Natural killer cell (primary cell): ENCODE results near the gene PLEKHA6. TPM values are rescaled to one million over a fixed set of nuclear protein-coding genes. Genes with fewer than 3 reads are reported as not detected.

Source experiments
- ATAC-seq, 3 donors: fragments of 150-1000 bp in 2 of 3; fragments of 200-7000 bp in 1 of 3; cut with Tn5 transposase; 1 replicate in 1 of 3; 2 replicates in 2 of 3; pipeline ENCODE4 v1.10.0; 2021; ENCODE audit warnings: mild to moderate bottlenecking in 2 of 3, moderate library complexity in 2 of 3
- DNase-seq, 2 donors: peaks; one replicate each; pipeline versions ENCODE4 v3.0.0 to v3.0.0-alpha.2; 2013 to 2021; ENCODE audit warnings: mixed read lengths in 1 of 2
- H3K27ac ChIP-seq: one replicate; pipeline ENCODE4 v1.5.1; 2013; ENCODE audit warnings: mild to moderate bottlenecking, low read length
- H3K27me3 ChIP-seq: one replicate; pipeline ENCODE4 v1.6.1; 2013; ENCODE audit warnings: low read length; ENCODE audit not compliant: control insufficient read depth, insufficient read depth
- H3K36me3 ChIP-seq: one replicate; pipeline ENCODE4 v1.6.1; 2013; ENCODE audit warnings: low read length; ENCODE audit not compliant: control insufficient read depth, insufficient read depth
- H3K4me1 ChIP-seq: one replicate; pipeline ENCODE4 v1.6.1; 2013; ENCODE audit warnings: low read length; ENCODE audit not compliant: control insufficient read depth, insufficient read depth
- H3K4me3 ChIP-seq: one replicate; pipeline ENCODE4 v1.5.1; 2013; ENCODE audit warnings: low read length
- H3K9me3 ChIP-seq: one replicate; pipeline ENCODE4 v1.6.1; 2013; ENCODE audit warnings: low read length; ENCODE audit not compliant: control insufficient read depth, insufficient read depth
- H3K27ac Mint-ChIP-seq, 2 donors: one replicate each; pipeline ENCODE4 v1.8.0; 2022; ENCODE audit warnings: mild to moderate bottlenecking in 2 of 2, mixed read lengths in 2 of 2, moderate library complexity in 1 of 2
- H3K27me3 Mint-ChIP-seq, 2 donors: one replicate each; pipeline ENCODE4 v1.8.0; 2022; ENCODE audit warnings: low read depth in 2 of 2, mixed read lengths in 2 of 2
- H3K36me3 Mint-ChIP-seq: one replicate; pipeline ENCODE4 v1.8.0; 2022; ENCODE audit warnings: mixed read lengths
- H3K4me1 Mint-ChIP-seq, 2 donors: one replicate each; pipeline ENCODE4 v1.8.0; 2022; ENCODE audit warnings: mixed read lengths in 2 of 2
- H3K4me3 Mint-ChIP-seq: one replicate; pipeline ENCODE4 v1.8.0; 2022; ENCODE audit warnings: mild to moderate bottlenecking, moderate library complexity, mixed read lengths
- H3K9me3 Mint-ChIP-seq, 2 donors: one replicate each; pipeline ENCODE4 v1.8.0; 2022; ENCODE audit warnings: mixed read lengths in 2 of 2
- WGBS: methylation state at CpG from one replicate; pipeline ENCODE4 v1.1.7; 2013; ENCODE audit warnings: missing lambda C conversion rate; ENCODE audit not compliant: insufficient coverage; 5-methylcytosine and 5-hydroxymethylcytosine counted together
- intact Hi-C: fragments of 100-400 bp; cut with micrococcal nuclease; formaldehyde crosslinking; loops from one replicate; pipeline ENCODE4 v1.14.2; 2022
- total RNA-seq, 4 donors: library from RNA; stranded (reverse); fragments of 120-200 nt in 1 of 4; gene quantifications; one replicate each; pipeline versions ENCODE4 v1.2.3 to v1.2.4, GENCODE V29; 2013 to 2022
- TF ChIP-seq, protein P1 (sequence below): fragments of 200-600 bp; IDR thresholded peaks from one replicate; pipeline ENCODE4 v1.8.0; 2022; ENCODE audit warnings: antibody characterized with exemption

The PLEKHA6 gene
- total RNA-seq, 3 donors from 2014 or later (not counting 1 experiment from before 2014, with no cell fraction given), result 0.10 to 0.43 (median 0.16) TPM

DNA sequence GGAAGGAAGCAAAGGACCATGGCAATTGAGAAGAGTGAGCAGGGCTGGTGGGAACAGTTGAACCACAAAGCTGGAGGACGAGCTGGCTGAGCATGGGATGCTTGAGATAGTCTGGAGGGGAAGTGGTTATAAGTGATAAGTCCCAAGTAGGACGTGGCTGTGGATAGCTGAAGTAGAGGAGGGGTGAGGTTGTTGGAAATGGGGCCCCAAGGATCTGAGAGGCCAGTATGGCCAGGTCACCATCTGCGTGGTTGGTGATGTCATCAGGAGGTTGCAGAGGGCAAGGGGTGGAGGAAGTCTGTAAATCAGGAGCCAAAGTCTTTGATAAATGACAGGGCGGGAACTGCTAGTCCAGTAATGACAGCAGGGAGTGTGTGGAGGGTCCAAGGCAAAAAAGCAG lies 182.6 kb downstream of the PLEKHA6 start:
- WGBS, result 29% methylated on average over 4 of the region's 4 CpGs
- TF ChIP-seq, protein P1, sequence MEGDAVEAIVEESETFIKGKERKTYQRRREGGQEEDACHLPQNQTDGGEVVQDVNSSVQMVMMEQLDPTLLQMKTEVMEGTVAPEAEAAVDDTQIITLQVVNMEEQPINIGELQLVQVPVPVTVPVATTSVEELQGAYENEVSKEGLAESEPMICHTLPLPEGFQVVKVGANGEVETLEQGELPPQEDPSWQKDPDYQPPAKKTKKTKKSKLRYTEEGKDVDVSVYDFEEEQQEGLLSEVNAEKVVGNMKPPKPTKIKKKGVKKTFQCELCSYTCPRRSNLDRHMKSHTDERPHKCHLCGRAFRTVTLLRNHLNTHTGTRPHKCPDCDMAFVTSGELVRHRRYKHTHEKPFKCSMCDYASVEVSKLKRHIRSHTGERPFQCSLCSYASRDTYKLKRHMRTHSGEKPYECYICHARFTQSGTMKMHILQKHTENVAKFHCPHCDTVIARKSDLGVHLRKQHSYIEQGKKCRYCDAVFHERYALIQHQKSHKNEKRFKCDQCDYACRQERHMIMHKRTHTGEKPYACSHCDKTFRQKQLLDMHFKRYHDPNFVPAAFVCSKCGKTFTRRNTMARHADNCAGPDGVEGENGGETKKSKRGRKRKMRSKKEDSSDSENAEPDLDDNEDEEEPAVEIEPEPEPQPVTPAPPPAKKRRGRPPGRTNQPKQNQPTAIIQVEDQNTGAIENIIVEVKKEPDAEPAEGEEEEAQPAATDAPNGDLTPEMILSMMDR, result no peak
- DNase-seq, result no peak
- Mint-ChIP-seq H3K4me1 (no peaks in the 10 kb centered on the region), H3K9me3 (no peaks in the 10 kb centered on the region), H3K27ac (no peak overlapping the region), H3K4me3 (no peak overlapping the region), H3K36me3 (no peaks in the 10 kb centered on the region), H3K27me3 (peaks cover 0 to 5% of the 10 kb centered on the region in 2 donors)
- Histone ChIP-seq H3K27ac (no peak overlapping the region), H3K36me3 (no peaks in the 10 kb centered on the region), H3K4me1 (no peaks in the 10 kb centered on the region), H3K9me3 (peaks cover 10% of the 10 kb centered on the region), H3K4me3 (no peak overlapping the region), H3K27me3 (no peaks in the 10 kb centered on the region)
- intact Hi-C loops, result no loop called here
- no peak for ATAC-seq

DNA sequence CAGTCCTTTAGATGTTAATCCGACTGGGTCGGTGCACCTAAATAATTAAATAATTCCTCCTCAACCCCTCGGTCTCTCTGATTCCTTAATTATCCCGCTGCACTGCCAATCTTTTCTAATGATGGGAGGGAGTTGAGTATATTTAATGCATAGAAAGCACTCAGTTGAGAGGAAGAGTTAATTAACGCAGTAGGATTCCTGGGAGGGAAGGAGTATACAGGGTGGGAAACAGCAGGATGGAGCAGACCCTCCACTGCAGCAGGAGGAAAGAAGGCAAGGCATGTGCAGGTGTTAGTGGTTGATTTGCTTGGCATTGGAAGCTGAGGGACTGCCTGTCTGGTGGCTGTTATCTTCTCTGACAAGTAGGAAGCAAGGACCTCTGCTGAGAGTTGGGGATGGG lies 183.7 kb downstream of the PLEKHA6 start:
- TF ChIP-seq, protein P1, result no peak
- intact Hi-C loops, result no loop called here
- Mint-ChIP-seq H3K27ac (no peak overlapping the region), H3K4me3 (no peak overlapping the region), H3K4me1 (no peaks in the 10 kb centered on the region), H3K36me3 (peaks cover 7% of the 10 kb centered on the region), H3K9me3 (no peaks in the 10 kb centered on the region), H3K27me3 (peaks cover 0 to 5% of the 10 kb centered on the region in 2 donors)
- Histone ChIP-seq H3K4me3 (no peak overlapping the region), H3K27ac (no peak overlapping the region), H3K4me1 (no peaks in the 10 kb centered on the region), H3K36me3 (no peaks in the 10 kb centered on the region), H3K9me3 (peaks cover 10% of the 10 kb centered on the region), H3K27me3 (no peaks in the 10 kb centered on the region)
- ATAC-seq, result no peak
- 95% methylated on average over 3 of the region's 5 CpGs for WGBS
- DNase-seq, result no peak

DNA sequence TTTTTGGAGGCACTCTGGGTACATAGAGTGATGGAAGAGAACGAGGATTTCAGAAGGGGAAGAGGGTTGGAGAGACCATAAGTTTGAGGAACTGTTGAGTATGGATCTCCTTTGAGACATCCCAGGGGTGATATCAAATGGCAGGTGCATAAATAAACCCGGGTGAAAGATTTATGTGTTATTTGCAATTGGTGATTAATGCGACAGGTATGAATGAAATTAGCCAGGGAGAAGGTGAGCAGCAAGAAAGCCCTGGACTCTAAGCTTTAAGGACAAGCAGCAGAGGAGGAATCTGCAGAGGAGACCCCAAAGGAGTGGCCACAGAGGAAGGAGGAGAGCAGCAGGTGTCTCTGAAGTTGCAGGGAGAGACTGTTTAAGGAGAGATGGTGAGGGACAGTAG lies 184.8 kb downstream of the PLEKHA6 start:
- no peak for ATAC-seq
- Histone ChIP-seq H3K4me1 (no peaks in the 10 kb centered on the region), H3K4me3 (no peak overlapping the region), H3K36me3 (no peaks in the 10 kb centered on the region), H3K27ac (no peak overlapping the region), H3K9me3 (peaks cover 17% of the 10 kb centered on the region), H3K27me3 (no peaks in the 10 kb centered on the region)
- Mint-ChIP-seq H3K27ac (no peak overlapping the region), H3K27me3 (peaks cover 0 to 5% of the 10 kb centered on the region in 2 donors), H3K36me3 (peaks cover 14% of the 10 kb centered on the region), H3K4me1 (no peaks in the 10 kb centered on the region), H3K9me3 (peaks cover 0 to 3% of the 10 kb centered on the region in 2 donors), H3K4me3 (no peak overlapping the region)
- 78% methylated on average over 3 of the region's 3 CpGs for WGBS
- DNase-seq, result no peak
- intact Hi-C loops, result no loop called here
- TF ChIP-seq, protein P1, result no peak

DNA sequence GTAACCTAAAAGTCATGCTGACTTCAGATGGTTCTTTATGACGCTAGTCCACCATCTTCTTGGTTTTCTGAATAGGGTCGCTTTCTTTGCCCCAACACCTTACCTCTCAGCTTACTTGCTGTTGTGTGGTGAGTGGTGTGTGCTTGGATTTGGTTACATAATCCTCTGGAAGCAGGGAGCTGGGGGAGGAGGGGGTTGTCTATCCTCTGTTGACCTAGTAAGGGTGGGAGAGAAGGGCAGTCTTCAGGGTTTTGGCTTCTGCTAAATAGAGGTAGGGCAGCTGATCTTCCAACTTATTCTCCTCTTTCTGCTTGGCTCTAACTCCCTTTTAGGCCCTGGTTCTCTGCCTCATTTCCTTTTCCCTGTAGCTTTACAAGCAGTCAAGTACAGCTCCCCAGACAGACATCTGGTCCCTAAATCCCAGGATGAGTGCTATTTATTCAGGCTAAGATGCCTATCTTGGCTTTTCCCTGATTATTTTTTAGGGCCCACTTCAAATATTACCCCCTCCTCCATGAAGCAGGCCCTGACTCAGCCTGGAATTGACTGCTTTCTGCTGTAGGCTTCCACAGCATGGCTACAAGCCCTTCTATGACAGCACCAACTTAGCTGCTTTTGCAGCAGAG lies 187.2 kb downstream of the PLEKHA6 start:
- no peaks in the 10 kb centered on the region for H3K36me3 ChIP-seq
- ATAC-seq, result no peak
- H3K4me1 ChIP-seq, result no peaks in the 10 kb centered on the region
- Mint-ChIP-seq H3K4me1 (no peaks in the 10 kb centered on the region), H3K36me3 (peaks cover 14% of the 10 kb centered on the region), H3K27me3 (peaks cover 0 to 5% of the 10 kb centered on the region in 2 donors), H3K9me3 (peaks cover 0 to 3% of the 10 kb centered on the region in 2 donors), H3K4me3 (no peak overlapping the region), H3K27ac (no peak overlapping the region)
- TF ChIP-seq, protein P1, result no peak
- DNase-seq, result no peak
- 80% methylated on average over 1 of the region's 2 CpGs for WGBS
- H3K27me3 ChIP-seq, result no peaks in the 10 kb centered on the region
- H3K4me3 ChIP-seq, result no peak overlapping the region
- no peak overlapping the region for H3K27ac ChIP-seq
- peaks cover 29% of the 10 kb centered on the region for H3K9me3 ChIP-seq
- intact Hi-C loops, result no loop called here
